Measurements from ENCODE around the gene DPH7.
"Not testable (repeated sequence)": the region's sequence is repeated elsewhere in the genome, so short reads cannot be mapped to it uniquely, and the experiment has no call there.

DPH7 gene

DNA sequence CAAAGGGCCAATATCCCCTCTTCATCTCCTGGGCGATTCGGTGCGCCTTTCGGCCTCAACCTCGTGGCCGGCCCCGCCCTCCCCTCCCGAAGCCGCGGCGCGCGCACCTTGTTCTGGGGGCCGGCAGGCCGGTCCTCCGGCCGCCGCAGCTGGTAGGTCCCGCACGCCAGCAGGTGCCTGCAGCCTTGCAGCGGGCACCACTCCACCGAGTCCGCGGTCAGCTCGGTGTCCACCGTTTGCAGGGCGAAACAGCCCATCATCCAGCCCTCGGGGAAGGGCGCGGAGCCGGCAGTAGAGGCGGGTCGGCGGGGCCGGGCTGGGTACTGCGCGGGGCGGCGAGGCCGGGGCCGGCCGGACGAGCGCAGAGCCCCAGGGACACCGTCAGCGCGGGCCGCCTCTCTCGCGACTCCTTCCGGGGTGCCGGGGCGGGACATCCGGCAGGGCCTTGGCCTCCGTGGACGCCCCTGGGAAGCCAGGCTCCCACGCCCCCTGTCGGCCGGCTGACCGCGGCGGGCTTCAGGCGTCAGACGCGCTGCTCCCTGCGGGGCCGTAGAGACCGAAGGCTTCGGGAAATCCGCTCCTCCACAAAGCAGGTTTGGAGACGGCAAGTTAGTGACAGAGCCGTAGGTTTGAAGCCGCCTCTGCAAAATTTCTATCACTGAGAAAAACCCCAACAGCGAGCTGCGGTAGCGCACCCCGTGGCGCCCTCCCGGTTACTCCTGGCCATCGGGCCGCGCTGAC is at the start of gene DPH7:
TSS of gene DPH7 (minus strand) at position 408 of the 741 bp plus-strand sequence. CDS start at position 260, 148 bp downstream.
- FAIRE-seq: peak; percentile 8

- not testable (repeated sequence) for FAIRE-seq
Measured at GRCh38 chr9:137627406-137627805, 48.7 kb upstream of the DPH7 start.

DNA sequence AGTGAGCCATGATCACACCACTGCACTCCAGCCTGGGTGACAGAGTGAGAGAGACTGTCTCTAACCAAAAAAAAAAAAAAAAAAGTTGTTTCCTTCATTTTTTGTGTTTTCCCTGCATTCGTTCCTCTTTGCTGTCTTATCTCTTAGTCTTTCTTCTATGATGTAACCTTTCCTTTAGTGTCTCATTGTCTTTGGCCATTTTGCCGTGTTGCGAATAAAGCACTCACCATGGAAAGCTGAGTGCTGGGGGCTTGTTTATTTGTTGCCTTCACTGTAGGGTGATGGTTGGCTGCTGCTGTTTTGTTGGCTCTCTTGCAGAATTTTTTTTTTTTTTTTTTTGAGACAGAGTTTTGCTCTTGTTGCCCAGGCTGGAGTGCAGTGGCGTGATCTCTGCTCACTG is 47.7 kb upstream of the DPH7 start:
- no peak for FAIRE-seq

GRCh38 chr9:137622211-137622610 is 43.5 kb upstream of the DPH7 start:
- FAIRE-seq: not testable (repeated sequence)

DNA sequence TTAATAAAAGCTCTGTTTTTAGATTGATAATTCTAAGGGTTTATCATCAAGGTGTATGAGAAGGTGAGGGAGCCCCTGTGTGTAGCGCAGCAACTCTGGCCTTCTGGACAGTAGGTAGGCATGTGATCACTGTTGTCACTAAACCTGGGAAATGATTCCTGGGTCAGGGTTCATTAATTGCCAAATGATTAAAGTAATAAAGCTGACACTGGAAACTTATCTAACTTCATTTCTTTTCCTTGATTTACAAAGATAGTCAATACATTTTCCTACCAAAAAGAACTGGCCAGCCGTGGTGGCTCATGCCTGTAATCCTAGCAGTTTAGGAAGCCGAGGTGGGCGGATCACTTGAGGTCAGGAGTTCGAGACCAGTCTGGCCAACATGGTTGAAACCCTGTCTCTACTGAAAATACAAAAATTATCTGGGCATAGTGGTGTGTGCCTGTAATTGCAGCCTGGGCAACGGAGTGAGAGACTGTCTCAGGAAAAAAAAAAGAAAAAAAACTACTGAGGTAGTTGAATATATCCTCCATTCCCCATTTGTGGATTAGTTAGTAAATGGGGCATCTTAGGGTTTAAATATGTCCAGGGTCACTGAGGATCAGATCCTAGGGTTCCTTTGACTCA is 42.5 kb upstream of the DPH7 start:
- FAIRE-seq: no peak

GRCh38 chr9:137620581-137620980 is 41.9 kb upstream of the DPH7 start:
- no peak for FAIRE-seq

DNA sequence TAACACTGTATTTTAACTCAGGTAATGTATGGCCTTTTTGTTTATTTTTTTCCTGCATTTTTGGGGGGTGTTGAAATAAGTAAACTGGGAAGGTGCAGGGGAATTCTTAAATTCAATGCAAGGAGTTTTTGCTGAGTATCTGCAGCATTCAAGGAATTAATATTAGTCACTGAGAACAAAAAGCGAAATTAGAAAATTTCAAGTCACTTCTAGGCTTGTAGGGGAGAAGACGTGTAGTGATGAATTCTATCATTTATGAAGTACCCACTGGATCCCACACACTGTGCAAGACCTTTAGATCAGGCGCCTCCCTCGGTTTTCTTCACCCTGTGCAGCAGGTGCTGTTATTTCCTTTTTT is 41.3 kb upstream of the DPH7 start:
- no peak for FAIRE-seq

DNA sequence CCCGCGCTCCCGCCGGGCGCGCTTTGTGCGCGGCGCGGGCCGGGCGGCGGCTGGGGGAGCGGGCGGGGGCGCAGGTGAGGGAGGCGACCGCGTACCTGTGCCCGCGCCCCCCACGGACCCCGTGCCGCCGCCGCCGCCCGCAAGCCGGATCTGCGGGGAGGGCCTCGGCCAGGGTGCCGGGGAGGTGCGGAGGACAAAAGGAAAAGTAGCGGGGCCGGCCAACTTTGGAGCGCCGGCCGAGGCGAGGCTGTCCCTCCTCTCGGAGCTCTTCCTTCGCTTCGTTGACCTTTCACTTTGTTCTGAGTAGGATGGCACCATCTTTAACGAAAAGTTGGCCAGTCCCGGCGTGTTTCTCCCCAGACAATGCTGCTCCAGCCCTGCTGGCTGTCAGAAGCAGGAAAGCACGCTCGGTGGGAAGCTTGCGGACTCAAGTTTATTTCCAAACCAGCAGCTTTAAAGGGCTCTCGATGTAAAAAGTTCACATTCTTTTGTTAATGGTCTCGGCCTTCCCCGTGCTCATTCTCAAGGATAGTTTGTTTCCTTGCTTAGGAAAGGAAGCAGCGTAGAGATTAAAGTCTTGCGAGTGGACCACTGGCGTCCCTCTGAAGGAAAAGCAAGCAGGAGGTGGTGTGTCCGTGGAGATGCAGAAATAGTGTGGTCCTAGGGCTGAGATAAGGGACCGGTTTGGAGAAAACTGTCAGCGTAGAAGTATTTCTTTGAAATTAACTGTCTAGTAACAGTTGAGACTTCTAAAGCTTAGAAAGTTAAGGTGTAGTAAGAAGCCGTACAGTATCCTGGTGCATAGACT is 40.7 kb upstream of the DPH7 start:
- FAIRE-seq: no peak

GRCh38 chr9:137618105-137619067 is 39.7 kb upstream of the DPH7 start, which contains the start of gene EHMT1:
Gene EHMT1, plus strand, starts transcription at chr9:137619005. Its CDS starts 24 bp downstream, at chr9:137619029.
- FAIRE-seq: no peak

GRCh38 chr9:137615387-137615871 is 36.7 kb upstream of the DPH7 start:
- FAIRE-seq: no peak

GRCh38 chr9:137614631-137615386 is 36.1 kb upstream of the DPH7 start:
- FAIRE-seq: no peak

- FAIRE-seq: no peak
Measured at GRCh38 chr9:137613738-137614523, 35.2 kb upstream of the DPH7 start.

GRCh38 chr9:137613259-137613658 is 34.5 kb upstream of the DPH7 start:
- FAIRE-seq: no peak

DNA sequence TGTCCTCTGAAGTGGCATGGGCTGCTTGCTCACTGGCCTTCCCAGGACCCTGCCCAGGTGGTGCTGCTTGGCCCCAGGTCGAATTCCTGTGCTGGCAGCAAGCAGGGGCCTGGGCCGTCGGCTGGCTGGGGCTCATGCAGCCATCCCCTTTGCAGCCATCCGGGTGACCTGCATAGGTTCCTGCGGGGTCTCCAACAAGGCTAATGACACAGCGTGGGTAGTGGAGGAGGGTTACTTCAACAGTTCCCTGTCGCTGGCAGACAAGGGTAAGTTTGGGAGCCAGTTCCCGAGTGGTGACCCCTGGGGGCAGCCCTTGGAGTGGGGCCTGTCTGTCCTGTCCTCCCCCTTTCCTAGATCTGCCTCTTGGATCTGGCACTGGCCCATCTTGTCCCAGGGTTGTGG is 34.0 kb upstream of the DPH7 start:
- no peak for FAIRE-seq

DNA sequence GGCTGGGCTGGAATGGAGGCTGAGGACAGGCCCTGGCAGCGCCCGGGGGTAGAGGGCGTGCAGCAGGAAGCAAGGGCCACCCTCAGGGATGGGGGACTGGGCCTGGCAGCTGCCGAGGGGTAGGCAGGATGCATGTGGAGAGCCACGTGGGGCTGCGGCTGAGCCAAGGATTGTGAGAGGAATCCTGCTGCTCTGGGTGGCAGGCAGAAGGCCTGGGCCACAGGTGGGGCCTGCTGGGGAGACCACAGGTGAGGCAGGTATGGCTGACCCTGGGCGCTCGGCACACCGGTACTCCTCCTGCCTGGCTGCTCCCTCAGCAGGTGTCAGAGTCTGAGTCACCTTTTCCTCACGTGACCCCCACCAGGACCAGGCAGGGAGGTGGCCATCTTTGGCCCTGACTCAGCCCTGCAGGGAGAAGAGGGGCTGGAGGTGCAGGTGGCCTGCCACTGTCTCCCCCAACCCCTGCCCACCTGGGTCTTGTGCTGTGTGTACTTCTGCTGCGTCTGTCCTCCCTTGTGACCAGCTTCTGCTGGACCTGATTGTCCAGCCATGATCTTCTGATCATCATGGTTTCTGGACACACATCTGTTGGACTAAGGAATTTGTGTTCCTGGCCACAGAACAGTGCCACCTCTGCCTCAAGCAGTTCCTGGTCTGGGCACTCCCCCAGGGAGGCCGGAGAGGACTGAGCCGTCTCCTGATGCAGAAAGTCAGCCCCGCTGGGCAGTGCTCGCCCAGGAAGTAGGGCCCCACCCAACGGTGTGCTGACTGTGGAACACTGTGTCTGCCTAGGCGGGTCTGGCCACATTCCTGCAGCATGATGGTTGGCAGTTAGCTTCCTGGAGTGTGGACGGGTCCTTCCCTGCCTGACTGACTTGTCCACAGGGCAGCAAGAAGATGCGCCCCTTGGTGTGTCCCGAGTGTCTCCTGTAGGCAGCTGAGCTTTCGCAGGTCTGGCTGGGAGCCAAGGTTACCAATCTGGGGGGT is 33.2 kb upstream of the DPH7 start:
- FAIRE-seq: no peak

- no peak for FAIRE-seq
Measured at GRCh38 chr9:137610944-137611343, 32.2 kb upstream of the DPH7 start.

DNA sequence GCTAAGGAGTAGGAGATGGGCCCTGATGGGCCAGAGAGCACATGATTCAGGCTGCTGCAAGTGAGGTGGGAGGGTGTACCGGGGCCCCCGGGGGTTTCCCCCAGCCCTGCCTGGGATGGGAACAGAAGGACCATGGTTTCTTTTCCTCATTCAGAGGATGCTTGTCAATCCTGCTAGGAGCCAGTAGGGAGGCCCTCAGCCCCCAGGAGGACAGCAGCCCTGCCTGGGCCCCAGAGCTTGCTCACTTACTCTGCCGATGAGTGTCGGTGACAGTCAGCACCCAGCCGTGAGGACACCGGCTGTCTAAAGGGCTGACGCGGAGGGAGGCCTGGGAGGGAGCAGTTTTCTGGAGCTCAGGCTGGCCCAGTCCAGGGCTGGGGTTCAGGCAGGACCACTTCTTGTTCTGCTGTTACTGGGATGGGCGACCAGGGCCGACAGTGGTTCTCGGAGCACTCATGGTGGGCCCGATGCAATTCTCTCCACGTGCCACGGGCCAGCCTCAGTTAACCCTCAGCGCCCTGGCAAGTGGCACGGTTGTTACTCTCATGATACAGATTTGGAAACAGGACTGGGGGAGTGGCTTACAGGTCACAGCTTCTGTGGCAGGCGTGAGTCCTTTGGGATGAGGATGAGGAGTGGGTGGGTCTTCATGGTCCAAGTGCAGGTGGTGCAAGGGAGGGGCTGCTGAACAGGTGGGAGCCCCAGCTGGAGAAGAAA is 28.6 kb upstream of the DPH7 start:
- FAIRE-seq: no peak

DNA sequence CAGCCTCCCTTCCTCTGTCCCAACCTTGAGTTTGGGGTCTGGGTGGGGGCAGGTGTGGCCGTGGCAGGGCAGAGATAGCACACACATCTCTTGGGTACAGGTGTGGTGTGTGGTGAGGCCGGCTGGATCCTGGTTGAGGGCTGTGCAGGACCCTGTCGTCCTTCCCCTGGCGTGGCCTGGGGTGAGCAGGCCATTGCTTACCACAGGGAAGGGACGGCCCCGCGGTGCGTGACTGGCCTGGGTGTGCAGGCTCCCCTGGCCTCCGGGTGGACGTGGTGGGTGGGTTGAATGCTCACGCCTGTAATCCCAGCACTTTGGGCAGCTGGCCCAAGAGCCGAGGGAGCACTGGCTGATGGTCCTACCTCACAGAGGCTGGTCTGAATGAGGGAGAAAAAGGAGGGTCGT is 28.0 kb upstream of the DPH7 start:
- no peak for FAIRE-seq
